Brain microvascular endothelial cell (primary cell): ENCODE measurements around the gene ZNF385D.

Experiments
- DNase-seq: peaks from one replicate; pipeline ENCODE4 v3.0.0-alpha.2; 2020
- H3K27ac ChIP-seq: fragments of 250-450 bp; sonication (Bioruptor Pico); 2 replicates; pipeline ENCODE4 v1.5.1; 2020; ENCODE audit warnings: mild to moderate bottlenecking, moderate library complexity
- H3K27me3 ChIP-seq: fragments of 250-450 bp; sonication (Bioruptor Pico); replicated peaks from 2 replicates; pipeline ENCODE4 v1.5.1; 2020; ENCODE audit warnings: mild to moderate bottlenecking
- H3K36me3 ChIP-seq: fragments of 250-450 bp; sonication (Bioruptor Pico); replicated peaks from 2 replicates; pipeline ENCODE4 v1.5.1; 2020; ENCODE audit warnings: mild to moderate bottlenecking
- H3K4me3 ChIP-seq: 2 replicates; pipeline ENCODE4 v1.5.1; 2011; ENCODE audit warnings: low read depth, mild to moderate bottlenecking, control low read depth, low read length, moderate library complexity
- in situ Hi-C: cut with HindIII; loops from 2 replicates; pipeline ENCODE4 v1.10.0; 2017; ENCODE audit warnings: low sequenced_read_pairs, low pct_ligation_motif_present
- TF ChIP-seq, protein P1 (sequence below): IDR thresholded peaks from 2 replicates; pipeline ENCODE4 v1.5.1; 2011; ENCODE audit warnings: low read depth, mild to moderate bottlenecking, moderate library complexity, low read length, control low read depth, inconsistent platforms; ENCODE audit errors: missing control alignments

The ZNF385D gene

DNA sequence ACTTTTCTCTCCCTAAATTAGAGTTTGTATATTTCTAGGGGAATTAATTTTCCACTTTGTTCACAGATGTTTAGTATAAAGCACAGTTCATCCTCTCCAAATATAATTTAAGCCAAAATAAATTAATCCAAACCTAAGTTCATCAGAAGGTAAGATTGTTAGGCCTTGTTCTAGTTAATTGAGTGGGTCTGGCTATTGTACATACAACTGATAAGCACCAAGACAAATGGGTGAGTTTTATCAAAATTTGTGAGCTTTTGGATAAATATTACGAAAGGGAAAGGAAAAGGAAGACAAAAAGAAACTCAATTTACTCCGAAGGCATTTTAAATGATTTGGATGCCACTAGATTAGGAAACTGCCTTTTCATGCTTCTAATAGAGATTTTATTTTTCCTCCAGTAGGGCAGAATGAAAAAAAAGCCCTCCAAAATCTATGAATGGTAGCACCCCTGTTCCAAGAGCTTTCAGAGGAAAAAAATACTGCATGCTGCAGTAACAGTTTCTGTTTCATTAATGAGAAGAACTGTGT is 304.0 kb downstream of the ZNF385D start:
- in situ Hi-C loops = no loop called here
- Histone ChIP-seq H3K27me3 (no peaks in the 10 kb centered on the region), H3K4me3 (no peak overlapping the region), H3K36me3 (no peaks in the 10 kb centered on the region), H3K27ac (no peak overlapping the region)
- TF ChIP-seq, protein P1, sequence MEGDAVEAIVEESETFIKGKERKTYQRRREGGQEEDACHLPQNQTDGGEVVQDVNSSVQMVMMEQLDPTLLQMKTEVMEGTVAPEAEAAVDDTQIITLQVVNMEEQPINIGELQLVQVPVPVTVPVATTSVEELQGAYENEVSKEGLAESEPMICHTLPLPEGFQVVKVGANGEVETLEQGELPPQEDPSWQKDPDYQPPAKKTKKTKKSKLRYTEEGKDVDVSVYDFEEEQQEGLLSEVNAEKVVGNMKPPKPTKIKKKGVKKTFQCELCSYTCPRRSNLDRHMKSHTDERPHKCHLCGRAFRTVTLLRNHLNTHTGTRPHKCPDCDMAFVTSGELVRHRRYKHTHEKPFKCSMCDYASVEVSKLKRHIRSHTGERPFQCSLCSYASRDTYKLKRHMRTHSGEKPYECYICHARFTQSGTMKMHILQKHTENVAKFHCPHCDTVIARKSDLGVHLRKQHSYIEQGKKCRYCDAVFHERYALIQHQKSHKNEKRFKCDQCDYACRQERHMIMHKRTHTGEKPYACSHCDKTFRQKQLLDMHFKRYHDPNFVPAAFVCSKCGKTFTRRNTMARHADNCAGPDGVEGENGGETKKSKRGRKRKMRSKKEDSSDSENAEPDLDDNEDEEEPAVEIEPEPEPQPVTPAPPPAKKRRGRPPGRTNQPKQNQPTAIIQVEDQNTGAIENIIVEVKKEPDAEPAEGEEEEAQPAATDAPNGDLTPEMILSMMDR = no peak
- DNase-seq = no peak

DNA sequence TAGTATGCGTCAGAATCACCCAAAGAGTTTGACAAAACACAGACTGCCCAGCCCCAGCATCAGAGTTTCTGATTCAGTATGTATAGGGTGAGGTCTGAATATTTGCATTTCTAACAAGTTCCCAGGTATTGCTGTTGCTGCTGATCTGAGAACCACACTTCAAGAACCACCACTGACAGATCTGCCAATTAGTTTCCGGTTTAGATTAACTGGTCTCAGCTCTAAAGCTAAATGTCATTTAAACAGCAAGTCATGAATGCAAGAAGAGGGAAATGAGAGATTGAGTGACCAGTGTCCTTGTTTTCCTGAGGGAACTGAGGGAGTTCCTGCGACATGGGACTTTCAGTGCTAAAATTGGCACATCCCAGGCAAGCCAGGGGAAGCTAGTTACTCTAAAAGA is 305.0 kb downstream of the ZNF385D start:
- Histone ChIP-seq H3K27me3 (no peaks in the 10 kb centered on the region), H3K4me3 (no peak overlapping the region), H3K36me3 (no peaks in the 10 kb centered on the region), H3K27ac (no peak overlapping the region)
- in situ Hi-C loops = no loop called here
- TF ChIP-seq, protein P1 = no peak
- no peak for DNase-seq

DNA sequence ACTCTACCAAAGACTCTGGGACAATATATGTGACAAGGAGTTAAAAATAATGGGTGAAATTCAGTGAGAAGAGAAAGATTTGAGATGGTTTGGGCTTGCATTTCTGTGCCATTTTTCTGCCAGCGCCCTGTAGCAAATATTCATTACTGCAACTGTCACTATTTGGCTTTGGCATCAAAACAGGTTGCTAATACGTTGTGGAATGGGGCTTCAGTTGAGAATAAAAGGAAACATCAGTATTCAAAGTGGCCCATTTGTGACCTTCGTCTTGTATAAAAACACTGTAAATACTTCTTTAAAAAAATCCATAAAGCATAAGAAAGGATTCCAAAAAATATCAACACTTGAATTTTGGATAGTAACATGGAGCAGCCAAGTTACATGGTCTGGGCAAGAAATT is 309.2 kb downstream of the ZNF385D start:
- no peak for DNase-seq
- H3K27ac ChIP-seq = no peak overlapping the region
- in situ Hi-C loops = no loop called here
- H3K27me3 ChIP-seq = no peaks in the 10 kb centered on the region
- H3K4me3 ChIP-seq = no peak overlapping the region
- TF ChIP-seq, protein P1 = no peak
- H3K36me3 ChIP-seq = no peaks in the 10 kb centered on the region

DNA sequence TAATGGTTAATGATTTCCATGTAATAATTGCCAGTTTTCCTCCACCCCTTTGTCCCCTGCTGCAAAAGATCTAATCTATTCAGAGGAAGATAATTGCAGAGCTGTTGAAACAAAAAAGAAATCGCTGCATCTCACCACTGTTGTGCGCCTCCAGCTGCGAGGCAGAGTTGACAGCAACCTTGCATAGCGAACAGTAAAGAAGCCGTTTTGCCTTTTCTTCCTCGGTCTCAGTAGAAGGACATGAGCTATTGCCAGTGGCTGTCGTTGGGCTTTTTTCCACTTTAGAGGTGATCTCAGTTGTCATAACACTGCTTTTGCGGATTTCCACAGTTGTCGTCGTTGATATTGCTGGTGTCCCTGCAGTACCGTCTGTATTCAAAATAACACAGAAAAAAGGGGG is 314.2 kb downstream of the ZNF385D start:
- Histone ChIP-seq H3K27ac (no peak overlapping the region), H3K4me3 (no peak overlapping the region), H3K36me3 (no peaks in the 10 kb centered on the region), H3K27me3 (no peaks in the 10 kb centered on the region)
- TF ChIP-seq, protein P1 = no peak
- no peak for DNase-seq
- in situ Hi-C loops = no loop called here

DNA sequence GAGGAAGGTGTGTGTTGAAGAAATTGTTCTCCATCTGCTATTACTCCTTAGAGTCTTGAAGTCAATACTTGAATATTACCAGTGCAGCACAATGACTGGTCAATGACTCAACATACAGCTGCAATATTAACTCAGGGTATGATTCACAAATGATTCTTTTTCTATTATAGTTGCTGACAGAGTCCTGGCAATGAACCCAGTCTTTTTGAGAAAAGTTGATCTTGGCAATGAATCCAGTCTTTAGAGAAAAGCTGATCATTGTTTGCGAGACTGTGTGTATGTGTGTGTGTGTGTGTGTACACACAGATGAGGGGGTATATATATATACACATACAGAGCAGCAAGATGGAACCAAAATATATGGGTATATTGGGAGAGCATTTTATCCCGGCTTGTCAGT is 315.1 kb downstream of the ZNF385D start:
- no peaks in the 10 kb centered on the region for H3K27me3 ChIP-seq
- H3K4me3 ChIP-seq = no peak overlapping the region
- H3K27ac ChIP-seq = no peak overlapping the region
- in situ Hi-C loops = no loop called here
- TF ChIP-seq, protein P1 = no peak
- no peaks in the 10 kb centered on the region for H3K36me3 ChIP-seq
- peak; percentile 94 for DNase-seq

DNA sequence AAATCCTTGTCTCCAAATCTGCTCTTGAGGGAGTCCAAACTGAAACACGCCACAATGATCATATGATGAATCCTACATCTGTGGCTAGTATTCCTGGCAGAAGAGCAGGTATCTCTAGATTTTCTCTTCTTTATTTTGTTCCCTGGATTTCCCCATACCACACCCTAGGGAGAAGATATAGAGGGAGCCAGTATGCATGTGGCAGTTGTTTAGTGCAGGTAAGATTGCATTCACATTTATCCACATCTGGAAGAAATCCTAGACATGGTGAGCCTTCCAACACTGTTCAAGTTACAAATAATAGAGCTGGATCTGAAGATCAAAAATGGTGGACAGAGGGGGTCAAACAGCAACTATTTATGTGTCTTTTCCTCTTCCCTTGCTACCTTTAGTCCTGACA is 316.7 kb downstream of the ZNF385D start:
- Histone ChIP-seq H3K4me3 (no peak overlapping the region), H3K27ac (no peak overlapping the region), H3K36me3 (no peaks in the 10 kb centered on the region), H3K27me3 (no peaks in the 10 kb centered on the region)
- no peak for DNase-seq
- in situ Hi-C loops = no loop called here
- TF ChIP-seq, protein P1 = no peak
